ENCODE results near the gene DLG5. TPM values are rescaled to one million over a fixed set of nuclear protein-coding genes. Genes with fewer than 3 reads are reported as not detected.

DLG5 gene
- total RNA-seq, 4 donors from 2014 or later = 117 to 196 (median 147) TPM

DNA sequence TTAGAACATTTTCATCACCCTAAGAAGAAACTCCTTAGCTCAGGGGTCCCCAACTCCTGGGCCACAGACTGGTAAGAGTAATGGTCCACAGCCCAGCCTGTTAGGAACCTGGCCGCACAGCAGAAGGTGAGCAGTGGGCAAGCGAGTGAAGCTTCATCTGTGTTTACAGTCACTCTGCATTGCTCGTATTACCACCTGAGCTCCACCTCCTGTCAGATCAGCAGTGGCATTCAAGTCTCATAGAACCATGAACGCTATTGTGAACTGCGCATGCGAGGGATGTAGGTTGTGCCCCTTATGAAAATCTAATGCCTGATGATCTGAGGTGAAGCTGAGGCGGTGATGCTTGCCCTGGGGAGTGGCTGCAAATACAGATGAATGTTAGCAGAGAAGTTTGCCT lies 37.3 kb upstream of the DLG5 start:
- H3K4me3 ChIP-seq = no peak overlapping the region
- H3K27ac ChIP-seq = no peak overlapping the region
- H3K27me3 ChIP-seq = no peaks in the 10 kb centered on the region
- no peaks in the 10 kb centered on the region for H3K36me3 ChIP-seq
- WGBS = 97% methylated on average over 7 of the region's 7 CpGs
- TF ChIP-seq POLR2AphosphoS5 (IDR thresholded peaks at IDR 0.05) (no peak), POLR2A (IDR thresholded peaks at IDR 0.05) (no peak), CTCF (IDR thresholded peaks at IDR 0.05) (no peak), EP300 (IDR thresholded peaks at IDR 0.05) (no peak)
- peaks cover 10% of the 10 kb centered on the region for H3K4me1 ChIP-seq
- no peaks in the 10 kb centered on the region for H3K9me3 ChIP-seq
- no peak for DNase-seq (ENCODE audit: low spot score in 2 of 2)

DNA sequence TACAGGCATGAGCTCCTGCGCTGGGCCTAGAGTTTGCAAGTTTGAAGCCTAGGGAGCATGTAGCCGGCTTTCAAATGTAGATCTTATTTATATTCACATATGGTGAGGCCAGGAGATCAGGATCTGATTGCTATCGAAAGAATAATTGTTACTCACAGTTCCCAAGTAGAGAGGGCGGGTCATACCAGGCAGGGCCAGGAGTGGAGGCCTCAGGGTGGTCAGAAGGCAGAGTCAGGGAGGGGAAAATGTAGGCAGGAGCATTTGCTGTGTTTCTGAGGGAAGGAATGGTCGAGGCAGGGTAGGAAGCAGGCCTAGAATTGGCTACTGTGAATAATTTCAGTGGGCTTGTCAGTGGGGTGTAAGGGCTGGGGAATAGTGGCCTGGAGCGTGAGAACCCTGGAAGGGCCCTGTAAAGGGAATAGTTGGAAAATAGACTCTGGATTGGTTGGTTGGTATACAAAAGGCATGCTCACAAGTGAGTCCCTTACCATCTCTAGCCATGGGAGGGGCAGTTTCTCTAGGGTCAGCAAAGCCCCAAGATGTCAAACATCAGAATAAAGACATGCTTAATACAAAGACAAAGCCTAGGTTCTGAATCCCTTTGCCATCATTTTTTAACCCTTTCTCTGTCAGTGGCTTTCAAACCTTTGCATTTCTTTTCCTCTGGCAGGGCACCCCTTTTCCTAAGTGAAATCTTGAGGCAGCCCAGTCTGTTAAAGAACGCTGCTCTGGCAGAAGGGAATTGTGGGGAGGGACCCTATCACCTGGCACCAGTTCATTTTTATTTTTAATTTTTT lies 36.0 kb upstream of the DLG5 start:
- Histone ChIP-seq H3K4me1 (peaks cover 12% of the 10 kb centered on the region), H3K27me3 (no peaks in the 10 kb centered on the region), H3K9me3 (no peaks in the 10 kb centered on the region), H3K36me3 (no peaks in the 10 kb centered on the region), H3K4me3 (no peak overlapping the region), H3K27ac (no peak overlapping the region)
- no peak for DNase-seq (ENCODE audit: low spot score in 2 of 2)
- WGBS = 76% methylated on average over 7 of the region's 7 CpGs
- TF ChIP-seq POLR2A (IDR thresholded peaks at IDR 0.05) (no peak), CTCF (IDR thresholded peaks at IDR 0.05) (no peak), POLR2AphosphoS5 (IDR thresholded peaks at IDR 0.05) (no peak), EP300 (IDR thresholded peaks at IDR 0.05) (no peak)

DNA sequence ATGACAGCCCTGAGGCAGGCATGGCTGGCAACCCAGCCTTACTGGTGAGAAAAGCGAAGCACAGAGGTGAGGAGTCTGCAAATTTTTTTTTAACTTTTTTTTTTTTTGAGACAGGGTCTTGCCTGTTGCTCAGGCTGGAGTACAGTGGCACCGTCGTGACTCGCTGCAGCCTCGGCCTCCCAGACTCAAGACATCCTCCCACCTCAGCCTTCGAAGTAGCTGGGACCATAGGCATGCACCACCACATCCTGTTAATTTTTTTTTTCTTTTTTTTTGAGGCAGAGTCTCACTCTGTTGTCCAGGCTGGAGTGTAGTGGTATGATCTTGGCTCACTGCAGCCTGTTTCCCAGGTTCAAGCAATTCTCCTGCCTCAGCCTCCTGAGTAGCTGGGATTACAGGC lies 35.1 kb upstream of the DLG5 start:
- 92% methylated on average over 6 of the region's 6 CpGs for WGBS
- DNase-seq (ENCODE audit: low spot score in 2 of 2) = no peak
- no peak overlapping the region for H3K27ac ChIP-seq
- no peaks in the 10 kb centered on the region for H3K27me3 ChIP-seq
- no peak for TF ChIP-seq EP300 (IDR thresholded peaks at IDR 0.05)
- no peaks in the 10 kb centered on the region for H3K9me3 ChIP-seq
- H3K4me3 ChIP-seq = no peak overlapping the region
- no peaks in the 10 kb centered on the region for H3K36me3 ChIP-seq
- peaks cover 12% of the 10 kb centered on the region for H3K4me1 ChIP-seq

- no peak for DNase-seq (ENCODE audit: low spot score in 2 of 2)
- H3K4me1 ChIP-seq = peaks cover 12% of the 10 kb centered on the region
- no peaks in the 10 kb centered on the region for H3K9me3 ChIP-seq
- no peaks in the 10 kb centered on the region for H3K36me3 ChIP-seq
- no peak overlapping the region for H3K4me3 ChIP-seq
- TF ChIP-seq EP300 (IDR thresholded peaks at IDR 0.05) (no peak), POLR2AphosphoS5 (IDR thresholded peaks at IDR 0.05) (no peak), POLR2A (IDR thresholded peaks at IDR 0.05) (no peak), CTCF (IDR thresholded peaks at IDR 0.05) (no peak)
- H3K27me3 ChIP-seq = no peaks in the 10 kb centered on the region
- no peak overlapping the region for H3K27ac ChIP-seq
- WGBS = 78% methylated on average over 6 of the region's 6 CpGs
Observed at GRCh38 chr10:77960829-77961329, 34.3 kb upstream of the DLG5 start.

- H3K27me3 ChIP-seq = no peaks in the 10 kb centered on the region
- peak overlapping the region; percentile 13 for H3K27ac ChIP-seq
- H3K36me3 ChIP-seq = no peaks in the 10 kb centered on the region
- WGBS = 87% methylated on average over 8 of the region's 8 CpGs
- no peak overlapping the region for H3K4me3 ChIP-seq
- no peak for DNase-seq (ENCODE audit: low spot score in 2 of 2)
- H3K4me1 ChIP-seq = peaks cover 12% of the 10 kb centered on the region
- no peaks in the 10 kb centered on the region for H3K9me3 ChIP-seq
- TF ChIP-seq CTCF (IDR thresholded peaks at IDR 0.05) (no peak), POLR2A (IDR thresholded peaks at IDR 0.05) (no peak), EP300 (IDR thresholded peaks at IDR 0.05) (no peak), POLR2AphosphoS5 (IDR thresholded peaks at IDR 0.05) (no peak)
Observed at GRCh38 chr10:77959887-77960455, 33.4 kb upstream of the DLG5 start.

Data from suprapubic skin (tissue), 4 donors.